HL-60 (cell line): ENCODE results near the gene FGGY.

Experiments used
- DNase-seq, 2 experiments: peaks; one replicate each; pipeline ENCODE4 v3.0.0-alpha.2; 2010 to 2020; ENCODE audit warnings: low read depth in 1 of 2, low spot score in 1 of 2
- H3K27ac ChIP-seq: fragments of 250-450 bp; sonication (Bioruptor Pico); replicated peaks from 2 replicates; pipeline ENCODE4 v1.5.1; 2020; ENCODE audit warnings: mild to moderate bottlenecking, moderate library complexity
- H3K27me3 ChIP-seq: fragments of 250-450 bp; sonication (Bioruptor Pico); 2 replicates; pipeline ENCODE4 v1.5.1; 2021; ENCODE audit warnings: mild to moderate bottlenecking, moderate library complexity; ENCODE audit not compliant: insufficient read depth, poor library complexity, severe bottlenecking
- H3K4me3 ChIP-seq: replicated peaks from 2 replicates; pipeline ENCODE4 v1.5.1; 2011; ENCODE audit warnings: mild to moderate bottlenecking, control low read depth, low read length; ENCODE audit not compliant: insufficient read depth
- CTCF ChIP-seq: IDR thresholded peaks from one replicate; pipeline ENCODE4 v1.5.1; 2011; ENCODE audit warnings: low read length, control low read depth, inconsistent platforms; ENCODE audit not compliant: insufficient read depth
- GABPA ChIP-seq: IDR thresholded peaks from 2 replicates; pipeline ENCODE4 v1.6.1; 2012; ENCODE audit warnings: low read depth
- POLR2AphosphoS5 ChIP-seq: IDR thresholded peaks from 2 replicates; pipeline ENCODE4 v1.6.1; 2012; ENCODE audit warnings: low read depth
- SPI1 ChIP-seq: IDR thresholded peaks from 2 replicates; pipeline ENCODE4 v1.6.1; 2012; ENCODE audit warnings: low read depth, mild to moderate bottlenecking, borderline replicate concordance
- TF ChIP-seq, protein P1 (sequence below): IDR thresholded peaks from 2 replicates; pipeline ENCODE4 v1.6.1; 2012; ENCODE audit warnings: low read depth; ENCODE audit not compliant: insufficient replicate concordance

The FGGY gene

DNA sequence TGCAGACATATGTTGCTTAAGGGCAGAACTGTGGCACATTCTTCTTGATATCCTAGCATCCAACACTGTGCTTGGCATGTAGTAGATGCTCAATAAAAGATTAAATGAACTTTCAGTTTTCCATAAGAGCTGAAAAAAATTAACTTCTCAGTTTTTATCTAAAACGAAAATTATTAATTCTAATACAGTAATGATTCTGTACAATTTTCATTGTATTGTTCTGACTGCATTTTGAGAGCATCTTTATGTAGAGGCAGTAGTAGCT lies 46.6 kb downstream of the FGGY start:
- TF ChIP-seq, protein P1, sequence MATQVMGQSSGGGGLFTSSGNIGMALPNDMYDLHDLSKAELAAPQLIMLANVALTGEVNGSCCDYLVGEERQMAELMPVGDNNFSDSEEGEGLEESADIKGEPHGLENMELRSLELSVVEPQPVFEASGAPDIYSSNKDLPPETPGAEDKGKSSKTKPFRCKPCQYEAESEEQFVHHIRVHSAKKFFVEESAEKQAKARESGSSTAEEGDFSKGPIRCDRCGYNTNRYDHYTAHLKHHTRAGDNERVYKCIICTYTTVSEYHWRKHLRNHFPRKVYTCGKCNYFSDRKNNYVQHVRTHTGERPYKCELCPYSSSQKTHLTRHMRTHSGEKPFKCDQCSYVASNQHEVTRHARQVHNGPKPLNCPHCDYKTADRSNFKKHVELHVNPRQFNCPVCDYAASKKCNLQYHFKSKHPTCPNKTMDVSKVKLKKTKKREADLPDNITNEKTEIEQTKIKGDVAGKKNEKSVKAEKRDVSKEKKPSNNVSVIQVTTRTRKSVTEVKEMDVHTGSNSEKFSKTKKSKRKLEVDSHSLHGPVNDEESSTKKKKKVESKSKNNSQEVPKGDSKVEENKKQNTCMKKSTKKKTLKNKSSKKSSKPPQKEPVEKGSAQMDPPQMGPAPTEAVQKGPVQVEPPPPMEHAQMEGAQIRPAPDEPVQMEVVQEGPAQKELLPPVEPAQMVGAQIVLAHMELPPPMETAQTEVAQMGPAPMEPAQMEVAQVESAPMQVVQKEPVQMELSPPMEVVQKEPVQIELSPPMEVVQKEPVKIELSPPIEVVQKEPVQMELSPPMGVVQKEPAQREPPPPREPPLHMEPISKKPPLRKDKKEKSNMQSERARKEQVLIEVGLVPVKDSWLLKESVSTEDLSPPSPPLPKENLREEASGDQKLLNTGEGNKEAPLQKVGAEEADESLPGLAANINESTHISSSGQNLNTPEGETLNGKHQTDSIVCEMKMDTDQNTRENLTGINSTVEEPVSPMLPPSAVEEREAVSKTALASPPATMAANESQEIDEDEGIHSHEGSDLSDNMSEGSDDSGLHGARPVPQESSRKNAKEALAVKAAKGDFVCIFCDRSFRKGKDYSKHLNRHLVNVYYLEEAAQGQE, result no peak
- TF ChIP-seq POLR2AphosphoS5, result no peak
- TF ChIP-seq GABPA, result no peak
- TF ChIP-seq CTCF, result no peak
- no peaks in the 10 kb centered on the region for H3K27me3 ChIP-seq
- H3K4me3 ChIP-seq, result no peak overlapping the region
- no peak overlapping the region for H3K27ac ChIP-seq
- no peak for DNase-seq

GRCh38 chr1:59345221-59345620 lies 48.3 kb downstream of the FGGY start:
- H3K4me3 ChIP-seq, result no peak overlapping the region
- no peak overlapping the region for H3K27ac ChIP-seq
- TF ChIP-seq POLR2AphosphoS5, result no peak
- no peak for TF ChIP-seq SPI1
- no peak for TF ChIP-seq CTCF
- TF ChIP-seq, protein P1, result no peak
- no peak for TF ChIP-seq GABPA
- H3K27me3 ChIP-seq, result no peaks in the 10 kb centered on the region
- DNase-seq, result no peak

GRCh38 chr1:59346429-59346828 lies 49.5 kb downstream of the FGGY start:
- TF ChIP-seq SPI1 (no peak), CTCF (no peak), POLR2AphosphoS5 (no peak), GABPA (no peak)
- TF ChIP-seq, protein P1, result no peak
- DNase-seq, result no peak
- Histone ChIP-seq H3K4me3 (no peak overlapping the region), H3K27me3 (no peaks in the 10 kb centered on the region), H3K27ac (no peak overlapping the region)
